Esophagus muscularis mucosa (tissue), 4 donors: Measurements from ENCODE around the gene DIDO1. TPM values are rescaled to one million over a fixed set of nuclear protein-coding genes. Genes with fewer than 3 reads are reported as not detected.
"Not testable (repeated sequence)": the region's sequence is repeated elsewhere in the genome, so short reads cannot be mapped to it uniquely, and the experiment has no call there.

Experiments used
- DNase-seq: peaks from one replicate; pipeline ENCODE4 v3.0.0-alpha.2; 2017; ENCODE audit errors: extremely low spot score
- H3K27ac ChIP-seq, 4 donors: fragments of 200-600 bp; sonication (generic); replicated peaks in 1 of 4; 1 replicate in 3 of 4; 2 replicates in 1 of 4; pipeline ENCODE4 v1.5.1; 2016 to 2019; ENCODE audit warnings: mild to moderate bottlenecking in 1 of 4
- H3K27me3 ChIP-seq, 4 donors: fragments of 200-600 bp; sonication (generic); one replicate each; pipeline versions ENCODE4 v1.5.1 to v1.6.0; 2016 to 2019
- H3K36me3 ChIP-seq, 4 donors: fragments of 200-600 bp; sonication (generic); one replicate each; pipeline ENCODE4 v1.5.1; 2016 to 2019
- H3K4me1 ChIP-seq, 4 donors: fragments of 200-600 bp; sonication (generic); one replicate each; pipeline ENCODE4 v1.5.1; 2016 to 2019
- H3K4me3 ChIP-seq, 4 donors: fragments of 200-600 bp; sonication (generic); 1 replicate in 2 of 4; 2 replicates in 2 of 4; pipeline ENCODE4 v1.5.1; 2016 to 2019; ENCODE audit warnings: mild to moderate bottlenecking in 4 of 4, moderate library complexity in 1 of 4
- H3K9me3 ChIP-seq, 4 donors: fragments of 200-600 bp; sonication (generic); 1 replicate in 3 of 4; 2 replicates in 1 of 4; pipeline ENCODE4 v1.5.1; 2016 to 2019
- EP300 ChIP-seq: sonication (generic); formaldehyde crosslinking; IDR thresholded peaks from one replicate; pipeline ENCODE4 v1.6.1; 2017; ENCODE audit warnings: antibody characterized with exemption
- POLR2A ChIP-seq: fragments of 450-650 bp; IDR thresholded peaks from one replicate; pipeline ENCODE4 v1.6.1; 2017; ENCODE audit warnings: antibody characterized with exemption, moderate library complexity, mild to moderate bottlenecking, low read depth
- POLR2AphosphoS5 ChIP-seq, 2 donors: sonication (generic); formaldehyde crosslinking; IDR thresholded peaks; one replicate each; pipeline ENCODE4 v1.6.1; 2017; ENCODE audit warnings: antibody characterized with exemption in 2 of 2
- WGBS: methylation state at CpG from one replicate; pipeline ENCODE4 v1.1.5; 2018; 5-methylcytosine and 5-hydroxymethylcytosine counted together
- intact Hi-C: fragments of 100-400 bp; cut with DNase I; formaldehyde crosslinking; loops from one replicate; pipeline ENCODE4 v1.15.1; 2023
- total RNA-seq, 4 donors: library from RNA; depleted of rRNA; stranded (reverse); fragments of >200 nt; gene quantifications; one replicate each; pipeline versions ENCODE4 v1.1.0 to v1.2.1, GENCODE V29; 2016
- TF ChIP-seq, protein P1 (sequence below), 3 experiments: fragments of 200-600 bp in 2 of 3; fragments of 450-650 bp in 1 of 3; sonication (generic) in 2 of 3; IDR thresholded peaks; one replicate each; pipeline ENCODE4 v1.5.1; 2017 to 2019; ENCODE audit warnings: antibody characterized with exemption in 3 of 3, mild to moderate bottlenecking in 2 of 3, moderate library complexity in 1 of 3

DIDO1 gene
- total RNA-seq, 4 donors from 2014 or later = 48.9 to 61.6 (median 55.7) TPM

DNA sequence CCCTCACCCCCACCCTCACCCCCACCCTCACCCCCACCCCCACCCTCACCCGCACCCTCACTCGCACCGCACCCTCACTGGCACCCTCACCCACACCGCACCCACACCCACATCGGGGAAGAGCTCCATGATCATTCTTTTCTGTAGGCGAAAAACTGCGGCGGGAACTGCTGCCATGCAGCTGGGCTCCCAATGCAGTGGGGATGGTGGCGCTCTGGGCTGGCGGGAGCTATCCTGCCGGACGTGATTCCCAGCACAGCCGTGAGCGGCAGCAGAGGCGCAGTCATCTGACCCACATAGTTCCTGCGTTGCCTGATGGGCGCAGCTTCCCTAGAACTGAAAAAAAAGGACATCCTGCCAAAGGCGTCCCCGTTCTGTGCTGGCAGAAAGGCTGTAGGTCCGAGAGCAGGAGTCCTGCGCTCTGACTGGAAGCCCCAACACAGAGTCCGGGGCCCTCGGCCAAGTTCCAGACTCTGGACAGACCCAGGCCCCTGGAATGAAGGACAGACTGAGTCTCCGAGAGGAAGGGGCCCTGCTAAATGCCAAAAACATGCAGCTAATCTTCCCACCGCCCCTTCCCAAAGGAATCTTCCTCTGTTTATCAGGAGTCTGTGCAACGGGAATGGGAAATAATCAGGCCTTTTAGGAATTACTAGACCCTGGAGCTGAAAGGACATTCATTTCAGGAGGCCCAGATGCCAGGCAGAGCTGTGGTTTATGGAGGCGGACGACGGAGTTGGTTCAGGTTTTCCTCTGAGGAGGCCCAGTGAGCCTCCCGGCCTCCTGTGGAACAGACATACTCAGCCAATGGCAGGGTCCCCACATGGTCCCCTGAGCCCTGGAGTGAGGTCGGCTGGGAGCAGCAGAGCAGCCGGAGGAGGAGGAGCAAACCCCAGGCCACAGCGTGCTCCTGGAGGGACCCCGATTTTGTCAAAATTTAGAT lies 50.6 kb downstream of the DIDO1 start:
- Histone ChIP-seq H3K4me1 (peaks cover 28 to 36% (median 33%) of the 10 kb centered on the region in 4 donors), H3K4me3 (peak overlapping the region in 2 of 4 donors; percentile 22 to 43), H3K9me3 (no peaks in the 10 kb centered on the region), H3K36me3 (peaks cover 0 to 18% (median 13%) of the 10 kb centered on the region in 4 donors), H3K27ac (peak overlapping the region; percentile 70 to 80 (median 78)), H3K27me3 (no peaks in the 10 kb centered on the region)
- 39% methylated on average over 22 of the region's 34 CpGs for WGBS
- intact Hi-C loops = no loop called here
- TF ChIP-seq POLR2AphosphoS5 (IDR thresholded peaks at IDR 0.05) = peak; percentile 52 to 83
- TF ChIP-seq EP300 = no peak
- TF ChIP-seq, protein P1, sequence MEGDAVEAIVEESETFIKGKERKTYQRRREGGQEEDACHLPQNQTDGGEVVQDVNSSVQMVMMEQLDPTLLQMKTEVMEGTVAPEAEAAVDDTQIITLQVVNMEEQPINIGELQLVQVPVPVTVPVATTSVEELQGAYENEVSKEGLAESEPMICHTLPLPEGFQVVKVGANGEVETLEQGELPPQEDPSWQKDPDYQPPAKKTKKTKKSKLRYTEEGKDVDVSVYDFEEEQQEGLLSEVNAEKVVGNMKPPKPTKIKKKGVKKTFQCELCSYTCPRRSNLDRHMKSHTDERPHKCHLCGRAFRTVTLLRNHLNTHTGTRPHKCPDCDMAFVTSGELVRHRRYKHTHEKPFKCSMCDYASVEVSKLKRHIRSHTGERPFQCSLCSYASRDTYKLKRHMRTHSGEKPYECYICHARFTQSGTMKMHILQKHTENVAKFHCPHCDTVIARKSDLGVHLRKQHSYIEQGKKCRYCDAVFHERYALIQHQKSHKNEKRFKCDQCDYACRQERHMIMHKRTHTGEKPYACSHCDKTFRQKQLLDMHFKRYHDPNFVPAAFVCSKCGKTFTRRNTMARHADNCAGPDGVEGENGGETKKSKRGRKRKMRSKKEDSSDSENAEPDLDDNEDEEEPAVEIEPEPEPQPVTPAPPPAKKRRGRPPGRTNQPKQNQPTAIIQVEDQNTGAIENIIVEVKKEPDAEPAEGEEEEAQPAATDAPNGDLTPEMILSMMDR (IDR thresholded peaks at IDR 0.05) = peak; percentile 30 to 57 (median 39)
- no peak for TF ChIP-seq POLR2A
- no peak for DNase-seq

- Histone ChIP-seq H3K27me3 (no peaks in the 10 kb centered on the region), H3K4me1 (peaks cover 28 to 36% (median 33%) of the 10 kb centered on the region in 4 donors), H3K36me3 (peaks cover 0 to 11% (median 6%) of the 10 kb centered on the region in 4 donors), H3K27ac (peak overlapping the region in 2 of 4 donors; percentile 58 to 66), H3K4me3 (no peak overlapping the region), H3K9me3 (peaks cover 0 to 2% (median 0%) of the 10 kb centered on the region in 4 donors)
- WGBS = 85% methylated on average over 8 of the region's 14 CpGs
- DNase-seq = no peak
- TF ChIP-seq EP300 (no peak), POLR2AphosphoS5 (IDR thresholded peaks at IDR 0.05) (no peak), POLR2A (no peak)
- TF ChIP-seq, protein P1 (IDR thresholded peaks at IDR 0.05) = no peak
- intact Hi-C loops = no loop called here
These were observed 51.4 kb downstream of the DIDO1 start for GRCh38 chr20:62874964-62875344.

GRCh38 chr20:62873681-62874031 lies 52.6 kb downstream of the DIDO1 start:
- H3K9me3 ChIP-seq, H3K27me3 ChIP-seq, H3K36me3 ChIP-seq, DNase-seq, H3K4me3 ChIP-seq: not testable (repeated sequence)
- intact Hi-C loops = loop anchor here (2.0 kb wide), 1 partner anchor 135 kb away; no protein-coding TSS in a partner anchor
- TF ChIP-seq, protein P1 (IDR thresholded peaks at IDR 0.05) = peak; percentile 60 to 82 (median 65)
- peak in 1 of 2 donors; percentile 20 for TF ChIP-seq POLR2AphosphoS5 (IDR thresholded peaks at IDR 0.05)
- Histone ChIP-seq H3K4me1 (peaks cover 28 to 36% (median 33%) of the 10 kb centered on the region in 4 donors), H3K27ac (peak overlapping the region in 3 of 4 donors; percentile 52 to 66 (median 58))
- 3% methylated on average over 12 of the region's 15 CpGs for WGBS

DNA sequence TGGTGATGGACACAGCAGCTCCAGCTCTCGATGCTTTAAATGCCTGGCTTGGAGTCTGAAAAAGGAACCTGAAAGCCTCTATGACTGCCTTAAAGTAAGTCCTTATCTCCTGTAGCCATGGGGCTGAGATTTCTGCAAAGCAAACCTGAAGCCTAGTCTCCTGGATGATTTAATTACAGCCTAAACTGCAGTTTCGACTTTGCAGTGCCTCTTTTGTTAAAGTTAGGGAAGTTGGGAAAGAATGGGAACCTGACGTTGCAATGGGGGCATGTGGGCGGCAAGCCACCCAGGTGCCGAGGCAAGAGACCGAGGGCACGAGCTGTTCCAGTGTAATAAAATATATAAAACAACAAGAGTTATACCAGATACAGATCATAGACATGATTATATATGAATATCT lies 53.0 kb downstream of the DIDO1 start:
- TF ChIP-seq EP300 (no peak), POLR2AphosphoS5 (IDR thresholded peaks at IDR 0.05) (no peak), POLR2A (no peak)
- TF ChIP-seq, protein P1 (IDR thresholded peaks at IDR 0.05) = no peak
- no peak for DNase-seq
- Histone ChIP-seq H3K27me3 (no peaks in the 10 kb centered on the region), H3K36me3 (no peaks in the 10 kb centered on the region), H3K4me3 (no peak overlapping the region), H3K27ac (peak overlapping the region in 1 of 4 donors; percentile 58), H3K4me1 (peaks cover 28 to 36% (median 33%) of the 10 kb centered on the region in 4 donors), H3K9me3 (peaks cover 0 to 3% (median 0%) of the 10 kb centered on the region in 4 donors)
- intact Hi-C loops = loop anchor here (2.0 kb wide), 1 partner anchor 136 kb away; no protein-coding TSS in a partner anchor
- WGBS = 67% methylated on average over 7 of the region's 7 CpGs
